PC-3 (cell line): Measurements from ENCODE around the gene ADAMTS3. TPM values are rescaled to one million over a fixed set of nuclear protein-coding genes. Genes with fewer than 3 reads are reported as not detected.

ENCODE experiments used
- ATAC-seq: fragments of 200-7000 bp; cut with Tn5 transposase; 2 replicates; pipeline ENCODE4 v1.9.1; 2020; ENCODE audit warnings: mild to moderate bottlenecking, moderate library complexity
- BruUV-seq: library from RNA; stranded (reverse); fragments of 400-500 nt; replicated peaks from 2 replicates; lab custom pipeline; 2021; lab: Mats Ljungman, UMichigan
- CTCF ChIA-PET: fragments of 300-600 bp; sonication (Branson Sonifier 250); formaldehyde crosslinking; loops from one replicate; lab custom pipeline; 2022; ENCODE audit warnings: antibody characterized with exemption; lab: Charles Lee
- POLR2A ChIA-PET: fragments of 300-600 bp; sonication (Branson Sonifier 250); formaldehyde crosslinking; loops from one replicate; lab custom pipeline; 2022; ENCODE audit warnings: antibody characterized with exemption; ENCODE audit not compliant: unreplicated experiment; lab: Charles Lee
- DNase-seq: peaks from one replicate; pipeline ENCODE4 v3.0.0-alpha.2; 2015
- H2AFZ ChIP-seq: fragments of 300-600 bp; sonication (generic); 2 replicates; pipeline ENCODE4 v1.6.0; 2016; ENCODE audit warnings: antibody characterized with exemption, low read length
- H3F3A ChIP-seq: fragments of 300-600 bp; sonication (generic); one replicate; pipeline ENCODE4 v1.6.0; 2017; ENCODE audit warnings: antibody characterized with exemption, low read length, control low read depth, mild to moderate bottlenecking; ENCODE audit not compliant: unreplicated experiment
- H3K27ac ChIP-seq: fragments of 300-600 bp; sonication (generic); 2 replicates; pipeline ENCODE4 v1.5.1; 2016; ENCODE audit warnings: mild to moderate bottlenecking, low read length
- H3K27me3 ChIP-seq: fragments of 300-600 bp; sonication (generic); 2 replicates; pipeline ENCODE4 v1.6.1; 2016; ENCODE audit warnings: low read length, mixed read lengths
- H3K36me3 ChIP-seq: fragments of 300-600 bp; sonication (generic); 2 replicates; pipeline ENCODE4 v1.6.1; 2016; ENCODE audit warnings: low read depth, mixed run types, low read length, mixed read lengths
- H3K4me1 ChIP-seq: fragments of 300-600 bp; sonication (generic); 2 replicates; pipeline ENCODE4 v1.5.1; 2016; ENCODE audit warnings: low read length; ENCODE audit not compliant: insufficient read depth
- H3K4me2 ChIP-seq: fragments of 300-600 bp; sonication (generic); 2 replicates; pipeline ENCODE4 v1.6.0; 2016; ENCODE audit warnings: low read length
- H3K4me3 ChIP-seq: fragments of 300-600 bp; sonication (generic); 2 replicates; pipeline ENCODE4 v1.5.1; 2016; ENCODE audit warnings: mild to moderate bottlenecking, low read length, mixed read lengths
- H3K79me2 ChIP-seq: fragments of 300-600 bp; sonication (generic); 2 replicates; pipeline ENCODE4 v1.6.1; 2017; ENCODE audit warnings: low read length, mixed read lengths
- H3K9ac ChIP-seq: fragments of 300-600 bp; sonication (generic); 2 replicates; pipeline ENCODE4 v1.6.0; 2016; ENCODE audit warnings: mild to moderate bottlenecking, low read length
- H3K9me2 ChIP-seq: fragments of 300-600 bp; sonication (generic); replicated peaks from 2 replicates; pipeline ENCODE4 v1.6.1; 2016; ENCODE audit warnings: mixed run types, low read length, mixed read lengths
- H3K9me3 ChIP-seq: fragments of 300-600 bp; sonication (generic); 2 replicates; pipeline ENCODE4 v1.6.1; 2016; ENCODE audit warnings: low read length, mixed read lengths
- H4K20me1 ChIP-seq: fragments of 300-600 bp; sonication (generic); 2 replicates; pipeline ENCODE4 v1.6.1; 2016; ENCODE audit warnings: low read length, mixed read lengths
- EZH2 ChIP-seq: fragments of 300-600 bp; sonication (generic); IDR thresholded peaks from one replicate; pipeline ENCODE4 v1.6.1; 2017; ENCODE audit warnings: antibody characterized with exemption, mild to moderate bottlenecking, low read length; ENCODE audit not compliant: unreplicated experiment
- EZH2phosphoT487 ChIP-seq: fragments of 300-600 bp; sonication (generic); IDR thresholded peaks from 2 replicates; pipeline ENCODE4 v1.6.1; 2018; ENCODE audit warnings: mild to moderate bottlenecking, antibody characterized with exemption, low read length, borderline replicate concordance
- intact Hi-C: fragments of 100-400 bp; cut with micrococcal nuclease; formaldehyde crosslinking; loops from 2 replicates; pipeline ENCODE4 v1.9.0; 2023
- total RNA-seq: library from RNA; depleted of rRNA; stranded (reverse); fragments of >200 nt; gene quantifications from 2 replicates; pipeline ENCODE4 v1.2.3, GENCODE V29; 2014
- TF ChIP-seq, protein P1 (sequence below): fragments of 300-600 bp; sonication (generic); conservative IDR thresholded peaks from 2 replicates; pipeline ENCODE4 v1.5.1; 2017; ENCODE audit warnings: antibody characterized with exemption, low read depth, mild to moderate bottlenecking, low read length

Gene ADAMTS3
- total RNA-seq, 1 experiment from 2014 or later: 3.5 TPM

DNA sequence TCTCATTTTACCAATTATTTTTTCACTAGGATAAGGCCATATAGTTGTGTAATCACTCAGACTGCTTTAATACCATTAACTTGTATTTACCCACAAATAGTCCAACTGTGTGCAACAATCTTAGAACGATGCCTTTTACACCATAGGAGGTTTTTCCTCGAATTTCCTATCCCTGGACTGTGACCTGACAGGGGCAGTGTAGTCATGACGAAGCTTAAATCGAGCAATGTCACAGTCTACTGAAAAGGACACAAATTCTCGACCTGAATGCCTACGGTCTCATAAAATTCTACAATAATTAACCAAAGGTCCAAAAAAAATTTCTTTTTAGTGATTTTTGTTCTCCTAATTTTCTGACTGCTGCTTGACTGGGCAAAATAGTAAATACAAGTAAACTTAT is 208.9 kb downstream of the ADAMTS3 start:
- H3K4me1 ChIP-seq: no peaks in the 10 kb centered on the region
- BruUV-seq: no TSS peak
- no peak overlapping the region for H3K9ac ChIP-seq
- no peak overlapping the region for H3K27ac ChIP-seq
- ChIA-PET CTCF (no interaction called here), POLR2A (no interaction called here)
- H2AFZ ChIP-seq: no peak overlapping the region
- intact Hi-C loops: no loop called here
- ATAC-seq (no peak), DNase-seq (no peak)
- no peaks in the 10 kb centered on the region for H4K20me1 ChIP-seq
- H3K27me3 ChIP-seq: no peaks in the 10 kb centered on the region
- H3K79me2 ChIP-seq: no peaks in the 10 kb centered on the region
- H3K9me3 ChIP-seq: no peaks in the 10 kb centered on the region
- TF ChIP-seq EZH2 (no peak), EZH2phosphoT487 (no peak)
- TF ChIP-seq, protein P1, sequence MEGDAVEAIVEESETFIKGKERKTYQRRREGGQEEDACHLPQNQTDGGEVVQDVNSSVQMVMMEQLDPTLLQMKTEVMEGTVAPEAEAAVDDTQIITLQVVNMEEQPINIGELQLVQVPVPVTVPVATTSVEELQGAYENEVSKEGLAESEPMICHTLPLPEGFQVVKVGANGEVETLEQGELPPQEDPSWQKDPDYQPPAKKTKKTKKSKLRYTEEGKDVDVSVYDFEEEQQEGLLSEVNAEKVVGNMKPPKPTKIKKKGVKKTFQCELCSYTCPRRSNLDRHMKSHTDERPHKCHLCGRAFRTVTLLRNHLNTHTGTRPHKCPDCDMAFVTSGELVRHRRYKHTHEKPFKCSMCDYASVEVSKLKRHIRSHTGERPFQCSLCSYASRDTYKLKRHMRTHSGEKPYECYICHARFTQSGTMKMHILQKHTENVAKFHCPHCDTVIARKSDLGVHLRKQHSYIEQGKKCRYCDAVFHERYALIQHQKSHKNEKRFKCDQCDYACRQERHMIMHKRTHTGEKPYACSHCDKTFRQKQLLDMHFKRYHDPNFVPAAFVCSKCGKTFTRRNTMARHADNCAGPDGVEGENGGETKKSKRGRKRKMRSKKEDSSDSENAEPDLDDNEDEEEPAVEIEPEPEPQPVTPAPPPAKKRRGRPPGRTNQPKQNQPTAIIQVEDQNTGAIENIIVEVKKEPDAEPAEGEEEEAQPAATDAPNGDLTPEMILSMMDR: no peak
- H3K4me2 ChIP-seq: no peak overlapping the region
- H3K9me2 ChIP-seq: no peaks in the 10 kb centered on the region
- no peaks in the 10 kb centered on the region for H3F3A ChIP-seq
- H3K36me3 ChIP-seq: no peaks in the 10 kb centered on the region
- no peak overlapping the region for H3K4me3 ChIP-seq

DNA sequence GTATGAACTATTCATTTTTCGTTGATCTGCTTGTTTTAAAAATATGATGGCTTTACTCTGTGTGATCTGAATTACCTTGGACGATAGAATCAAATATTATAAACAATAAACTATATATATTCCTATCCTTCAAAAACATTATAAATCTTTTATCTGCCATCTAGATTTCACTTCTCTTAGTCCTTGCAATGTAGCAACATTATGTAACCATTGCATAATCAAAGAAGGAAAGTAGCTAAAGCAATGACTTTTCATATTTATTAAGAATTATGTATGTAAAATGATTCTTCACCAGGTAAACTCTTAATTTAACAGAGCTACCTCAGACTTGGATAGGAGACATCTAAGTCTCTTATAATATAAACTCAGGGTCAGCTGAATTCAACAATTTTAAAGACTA is 210.5 kb downstream of the ADAMTS3 start:
- Histone ChIP-seq H3K36me3 (no peaks in the 10 kb centered on the region), H3K9ac (no peak overlapping the region), H3K27ac (no peak overlapping the region), H4K20me1 (no peaks in the 10 kb centered on the region), H3K4me3 (no peak overlapping the region), H3K4me1 (no peaks in the 10 kb centered on the region), H3K27me3 (no peaks in the 10 kb centered on the region), H3K9me2 (no peaks in the 10 kb centered on the region), H3F3A (no peaks in the 10 kb centered on the region), H3K79me2 (no peaks in the 10 kb centered on the region), H3K4me2 (no peak overlapping the region), H2AFZ (no peak overlapping the region), H3K9me3 (no peaks in the 10 kb centered on the region)
- ATAC-seq (no peak), DNase-seq (no peak)
- no peak for TF ChIP-seq EZH2
- TF ChIP-seq EZH2phosphoT487: no peak
- TF ChIP-seq, protein P1: no peak
- ChIA-PET CTCF (no interaction called here), POLR2A (no interaction called here)
- intact Hi-C loops: no loop called here
- BruUV-seq: no TSS peak

DNA sequence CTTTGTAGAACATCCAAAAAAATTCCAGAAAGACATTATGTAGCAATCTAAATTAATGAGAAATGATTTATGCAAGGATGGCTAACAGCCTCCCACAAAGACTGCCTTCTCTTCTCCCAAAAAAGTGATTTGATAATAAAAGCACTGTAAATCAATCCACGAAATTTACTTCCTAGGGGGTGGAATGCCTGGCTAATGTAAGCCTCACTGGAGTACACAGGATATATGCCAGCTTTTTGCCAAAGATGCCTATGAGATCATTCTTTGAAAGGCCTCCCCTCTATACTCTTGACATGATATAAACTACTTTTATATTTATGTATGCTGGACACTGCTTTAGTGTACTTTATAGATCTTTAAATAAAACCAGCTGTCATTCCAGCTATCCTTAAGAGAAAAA is 211.1 kb downstream of the ADAMTS3 start:
- Histone ChIP-seq H3K27ac (no peak overlapping the region), H4K20me1 (no peaks in the 10 kb centered on the region), H3K9ac (no peak overlapping the region), H3K4me1 (peaks cover 3% of the 10 kb centered on the region), H3F3A (no peaks in the 10 kb centered on the region), H2AFZ (no peak overlapping the region), H3K27me3 (no peaks in the 10 kb centered on the region), H3K79me2 (no peaks in the 10 kb centered on the region), H3K4me3 (no peak overlapping the region), H3K9me2 (no peaks in the 10 kb centered on the region), H3K4me2 (no peak overlapping the region), H3K36me3 (no peaks in the 10 kb centered on the region), H3K9me3 (no peaks in the 10 kb centered on the region)
- POLR2A ChIA-PET: no interaction called here
- CTCF ChIA-PET: no interaction called here
- intact Hi-C loops: no loop called here
- no peak for ATAC-seq
- no TSS peak for BruUV-seq
- TF ChIP-seq, protein P1: no peak
- TF ChIP-seq EZH2phosphoT487 (no peak), EZH2 (no peak)
- DNase-seq: no peak
